Measurements from ENCODE around the gene CYBRD1. TPM values are rescaled to one million over a fixed set of nuclear protein-coding genes. Genes with fewer than 3 reads are reported as not detected.
A peak's percentile ranks its signal among the peaks of the same experiment; 100 is the strongest.

CYBRD1 gene
- total RNA-seq, 5 donors from 2014 or later (not counting 1 experiment from before 2014, with no cell fraction given): 0.23 to 1.8 (median 1.0) TPM

DNA sequence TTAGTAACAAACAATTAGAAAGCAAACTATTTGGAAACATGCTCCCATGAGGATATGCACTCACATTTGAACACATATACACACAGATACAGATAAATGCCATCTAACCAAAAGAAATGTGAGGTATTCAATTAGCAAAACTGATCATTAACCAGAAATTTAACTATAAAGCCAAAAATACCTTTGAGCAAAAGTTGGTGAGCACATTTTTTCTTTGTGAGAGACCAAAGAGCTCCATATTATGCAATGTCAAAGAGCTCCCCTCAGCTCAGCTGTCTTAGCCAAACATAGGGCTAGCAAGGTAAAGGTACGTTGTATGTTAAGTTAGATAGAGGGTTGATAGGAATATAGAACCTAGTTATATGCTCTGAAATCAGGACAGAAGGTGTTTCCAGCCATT, 43.8 kb downstream of the CYBRD1 start:
- Histone ChIP-seq H3K9me3 (no peaks in the 10 kb centered on the region), H3K27ac (ENCODE audit: low read length) (no peak overlapping the region), H3K4me1 (ENCODE audit: control insufficient read depth in 1 of 2, extremely low read depth in 1 of 2, insufficient read depth in 2 of 2, low read length in 2 of 2) (no peaks in the 10 kb centered on the region), H3K4me3 (ENCODE audit: control insufficient read depth in 1 of 2, extremely low read depth in 1 of 2, low read length in 1 of 2) (no peak overlapping the region), H3K27me3 (replicated peaks in 1 of 2; ENCODE audit: control insufficient read depth in 2 of 2, extremely low read depth in 1 of 2, insufficient read depth in 2 of 2, low read length in 1 of 2) (peaks cover 0 to 3% of the 10 kb centered on the region in 2 experiments), H3K36me3 (ENCODE audit: control insufficient read depth in 2 of 2, extremely low read depth in 1 of 2, insufficient read depth in 1 of 2, low read length in 1 of 2) (no peaks in the 10 kb centered on the region)
- no peaks in the 10 kb centered on the region for H3K4me1 Mint-ChIP-seq
- DNase-seq (no peak), ATAC-seq (replicated peaks in 1 of 4) (no peak)
- H3K4me3 Mint-ChIP-seq: no peak overlapping the region
- H3K27ac Mint-ChIP-seq: no peak overlapping the region
- POLR2A ChIA-PET: interaction anchor here in 1 of 2 donors (0.6 kb wide), 1 partner anchor 119 kb away, joined by 3 read pairs; no protein-coding TSS in a partner anchor
- H3K9me3 Mint-ChIP-seq: no peaks in the 10 kb centered on the region
- H3K27me3 Mint-ChIP-seq: no peaks in the 10 kb centered on the region
- CTCF ChIA-PET: interaction anchor here in 1 of 2 donors (0.5 kb wide), 1 partner anchor 18 kb away, joined by 3 read pairs; no protein-coding TSS in a partner anchor
- WGBS (ENCODE audit: insufficient coverage): no CpG with 5 or more reads among the region's 1 CpG
- H3K36me3 Mint-ChIP-seq: no peaks in the 10 kb centered on the region

DNA sequence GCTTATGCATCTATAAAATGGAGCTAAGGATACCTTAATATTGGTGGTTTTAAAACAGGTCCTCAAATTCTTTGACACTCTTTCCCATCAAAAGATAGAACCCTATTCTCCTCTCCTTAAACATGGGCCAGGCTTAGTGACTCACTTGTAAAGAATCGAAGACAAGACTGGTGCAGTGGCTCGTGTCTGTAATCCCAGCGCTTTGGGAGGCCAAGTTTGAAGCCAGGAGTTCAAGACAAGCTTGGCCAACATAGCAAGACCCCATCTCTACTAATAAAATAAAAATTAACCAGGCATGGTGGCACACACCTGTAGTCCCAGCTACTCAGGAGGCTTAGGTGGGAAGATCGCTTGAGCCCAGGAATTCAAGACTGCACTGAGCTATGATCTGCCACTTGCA, 44.5 kb downstream of the CYBRD1 start:
- ATAC-seq (replicated peaks in 1 of 4) (no peak), DNase-seq (no peak)
- Mint-ChIP-seq H3K9me3 (no peaks in the 10 kb centered on the region), H3K27me3 (peaks cover 0 to 5% of the 10 kb centered on the region in 2 donors), H3K36me3 (no peaks in the 10 kb centered on the region), H3K4me1 (no peaks in the 10 kb centered on the region), H3K4me3 (no peak overlapping the region), H3K27ac (no peak overlapping the region)
- Histone ChIP-seq H3K27ac (ENCODE audit: low read length) (no peak overlapping the region), H3K4me1 (ENCODE audit: control insufficient read depth in 1 of 2, extremely low read depth in 1 of 2, insufficient read depth in 2 of 2, low read length in 2 of 2) (no peaks in the 10 kb centered on the region), H3K36me3 (ENCODE audit: control insufficient read depth in 2 of 2, extremely low read depth in 1 of 2, insufficient read depth in 1 of 2, low read length in 1 of 2) (no peaks in the 10 kb centered on the region), H3K27me3 (replicated peaks in 1 of 2; ENCODE audit: control insufficient read depth in 2 of 2, extremely low read depth in 1 of 2, insufficient read depth in 2 of 2, low read length in 1 of 2) (peaks cover 0 to 3% of the 10 kb centered on the region in 2 experiments), H3K9me3 (no peaks in the 10 kb centered on the region), H3K4me3 (ENCODE audit: control insufficient read depth in 1 of 2, extremely low read depth in 1 of 2, low read length in 1 of 2) (no peak overlapping the region)
- CTCF ChIA-PET: no interaction called here
- POLR2A ChIA-PET: no interaction called here
- 92% methylated on average over 2 of the region's 4 CpGs for WGBS (ENCODE audit: insufficient coverage)

DNA sequence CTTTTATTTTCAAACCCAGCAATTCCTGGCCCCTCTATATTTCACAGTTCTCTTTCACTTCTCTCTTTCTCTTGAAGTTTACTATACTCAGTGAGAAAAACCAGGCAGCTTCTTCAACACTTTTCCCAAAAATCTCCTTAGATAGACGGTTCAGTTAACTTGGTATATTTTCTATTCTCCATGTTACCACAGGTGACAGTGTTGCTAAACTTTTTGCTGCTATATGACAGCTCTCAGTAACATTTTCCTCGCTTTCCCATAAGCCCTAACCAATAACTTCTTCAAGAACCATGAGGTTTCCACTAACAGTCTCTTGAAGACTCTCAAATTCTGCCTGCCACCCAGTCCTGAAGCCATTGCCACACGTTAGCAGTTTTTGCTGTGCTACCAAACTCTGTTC, 45.8 kb downstream of the CYBRD1 start:
- Histone ChIP-seq H3K4me1 (ENCODE audit: control insufficient read depth in 1 of 2, extremely low read depth in 1 of 2, insufficient read depth in 2 of 2, low read length in 2 of 2) (no peaks in the 10 kb centered on the region), H3K9me3 (no peaks in the 10 kb centered on the region), H3K27ac (ENCODE audit: low read length) (no peak overlapping the region), H3K4me3 (ENCODE audit: control insufficient read depth in 1 of 2, extremely low read depth in 1 of 2, low read length in 1 of 2) (no peak overlapping the region), H3K27me3 (replicated peaks in 1 of 2; ENCODE audit: control insufficient read depth in 2 of 2, extremely low read depth in 1 of 2, insufficient read depth in 2 of 2, low read length in 1 of 2) (peaks cover 0 to 3% of the 10 kb centered on the region in 2 experiments), H3K36me3 (ENCODE audit: control insufficient read depth in 2 of 2, extremely low read depth in 1 of 2, insufficient read depth in 1 of 2, low read length in 1 of 2) (no peaks in the 10 kb centered on the region)
- Mint-ChIP-seq H3K27me3 (peaks cover 0 to 8% of the 10 kb centered on the region in 2 donors), H3K36me3 (no peaks in the 10 kb centered on the region), H3K9me3 (no peaks in the 10 kb centered on the region), H3K4me3 (no peak overlapping the region), H3K4me1 (no peaks in the 10 kb centered on the region), H3K27ac (no peak overlapping the region)
- CTCF ChIA-PET: interaction anchor here in 1 of 2 donors (0.6 to 0.7 kb wide), 2 partner anchors 469 to 504 kb away, joined by 3 to 8 read pairs; no protein-coding TSS in a partner anchor
- DNase-seq: no peak
- ATAC-seq (replicated peaks in 1 of 4): no peak
- POLR2A ChIA-PET: interaction anchor here in 1 of 2 donors (0.6 kb wide), 1 partner anchor 136 kb away, joined by 4 read pairs; no protein-coding TSS in a partner anchor
- whole genome bisulfite sequencing (ENCODE audit: insufficient coverage): 49% methylated on average over 3 of the region's 3 CpGs

DNA sequence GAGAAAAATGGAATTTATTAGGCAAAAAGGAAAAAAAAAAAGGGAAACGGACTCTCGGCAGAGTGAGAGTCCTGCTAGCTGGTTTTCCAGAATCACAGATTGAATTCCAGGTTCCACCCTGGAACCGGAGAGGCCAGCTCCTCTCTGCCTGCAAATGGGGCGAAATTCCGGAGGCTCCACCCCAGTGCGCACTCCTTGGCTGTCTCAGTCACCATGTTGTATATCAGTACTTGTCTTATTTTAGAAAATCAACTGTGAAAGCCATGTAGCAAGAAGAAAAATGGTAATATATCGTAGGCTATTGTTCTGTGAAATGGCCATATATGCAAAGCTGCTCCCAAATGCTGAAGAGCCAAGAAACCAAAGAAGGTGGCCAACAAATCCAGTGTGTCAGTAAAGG, 49.4 kb downstream of the CYBRD1 start:
- H3K4me3 Mint-ChIP-seq: no peak overlapping the region
- peaks cover 0 to 3% of the 10 kb centered on the region in 2 experiments for H3K27me3 ChIP-seq (replicated peaks in 1 of 2; ENCODE audit: control insufficient read depth in 2 of 2, extremely low read depth in 1 of 2, insufficient read depth in 2 of 2, low read length in 1 of 2)
- H3K27me3 Mint-ChIP-seq: peaks cover 0 to 8% of the 10 kb centered on the region in 2 donors
- no peaks in the 10 kb centered on the region for H3K9me3 ChIP-seq
- H3K27ac ChIP-seq (ENCODE audit: low read length): no peak overlapping the region
- ChIA-PET CTCF (interaction anchor here (0.7 to 1.1 kb wide), 2 partner anchors 16 to 144 kb away, joined by 3 to 5 read pairs; no protein-coding TSS in a partner anchor), POLR2A (no interaction called here)
- no peak overlapping the region for H3K4me3 ChIP-seq (ENCODE audit: control insufficient read depth in 1 of 2, extremely low read depth in 1 of 2, low read length in 1 of 2)
- H3K36me3 ChIP-seq (ENCODE audit: control insufficient read depth in 2 of 2, extremely low read depth in 1 of 2, insufficient read depth in 1 of 2, low read length in 1 of 2): no peaks in the 10 kb centered on the region
- H3K4me1 Mint-ChIP-seq: peaks cover 0 to 6% (median 6%) of the 10 kb centered on the region in 3 donors
- H3K36me3 Mint-ChIP-seq: no peaks in the 10 kb centered on the region
- WGBS (ENCODE audit: insufficient coverage): 69% methylated on average over 3 of the region's 7 CpGs
- no peak overlapping the region for H3K27ac Mint-ChIP-seq
- peaks cover 0 to 5% of the 10 kb centered on the region in 2 experiments for H3K4me1 ChIP-seq (ENCODE audit: control insufficient read depth in 1 of 2, extremely low read depth in 1 of 2, insufficient read depth in 2 of 2, low read length in 2 of 2)
- no peaks in the 10 kb centered on the region for H3K9me3 Mint-ChIP-seq
- no peak for ATAC-seq (replicated peaks in 1 of 4)
- DNase-seq: no peak

DNA sequence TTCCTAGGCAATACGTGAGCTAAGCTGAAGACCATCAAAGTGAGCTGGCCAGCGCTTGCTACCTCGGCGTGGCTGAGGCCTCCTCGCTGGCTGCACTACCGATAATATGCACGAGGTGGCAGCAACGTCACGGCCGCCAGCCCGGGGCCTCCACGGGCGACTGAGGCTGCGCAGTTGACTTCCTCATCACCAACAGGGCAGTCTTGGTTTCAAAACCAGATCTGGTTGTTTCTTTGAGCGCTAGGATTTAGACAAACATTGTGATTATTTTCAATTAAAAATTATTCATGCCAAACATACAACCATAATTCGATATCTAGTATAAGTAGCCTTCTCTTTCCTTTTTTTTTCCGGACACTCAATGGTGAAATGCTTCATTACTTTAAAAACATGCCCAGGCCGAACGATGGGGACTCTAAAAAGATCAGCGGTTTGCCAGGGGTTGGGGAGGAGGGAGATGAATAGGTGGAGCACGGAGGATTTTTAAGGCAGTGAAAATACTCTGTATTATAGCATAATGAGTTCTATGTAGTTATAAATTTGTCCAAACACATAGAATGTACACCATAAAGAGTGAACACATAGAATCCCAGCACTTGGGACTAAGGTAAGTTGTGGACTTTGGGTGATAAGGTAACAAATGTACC, 52.0 kb downstream of the CYBRD1 start:
- Mint-ChIP-seq H3K4me3 (no peak overlapping the region), H3K4me1 (peaks cover 0 to 6% (median 6%) of the 10 kb centered on the region in 3 donors), H3K27me3 (peaks cover 0 to 8% of the 10 kb centered on the region in 2 donors), H3K9me3 (no peaks in the 10 kb centered on the region), H3K27ac (peak overlapping the region in 1 of 2 donors; percentile 72), H3K36me3 (no peaks in the 10 kb centered on the region)
- DNase-seq (peak; percentile 58 to 87 (median 75)), ATAC-seq (replicated peaks in 1 of 4) (peak; percentile 93 to 98 (median 96))
- ChIA-PET CTCF (interaction anchor here (0.5 to 1.5 kb wide), 9 partner anchors 25 to 1137 kb away, joined by 3 to 6 read pairs (median 3); no protein-coding TSS in a partner anchor), POLR2A (interaction anchor here in 1 of 2 donors (0.5 kb wide), 1 partner anchor 125 kb away, joined by 10 read pairs; no protein-coding TSS in a partner anchor)
- no peaks in the 10 kb centered on the region for H3K36me3 ChIP-seq (ENCODE audit: control insufficient read depth in 2 of 2, extremely low read depth in 1 of 2, insufficient read depth in 1 of 2, low read length in 1 of 2)
- H3K9me3 ChIP-seq: no peaks in the 10 kb centered on the region
- H3K27ac ChIP-seq (ENCODE audit: low read length): no peak overlapping the region
- 37% methylated on average over 8 of the region's 21 CpGs for WGBS (ENCODE audit: insufficient coverage)
- peaks cover 0 to 3% of the 10 kb centered on the region in 2 experiments for H3K27me3 ChIP-seq (replicated peaks in 1 of 2; ENCODE audit: control insufficient read depth in 2 of 2, extremely low read depth in 1 of 2, insufficient read depth in 2 of 2, low read length in 1 of 2)
- no peak overlapping the region for H3K4me3 ChIP-seq (ENCODE audit: control insufficient read depth in 1 of 2, extremely low read depth in 1 of 2, low read length in 1 of 2)
- peaks cover 0 to 5% of the 10 kb centered on the region in 2 experiments for H3K4me1 ChIP-seq (ENCODE audit: control insufficient read depth in 1 of 2, extremely low read depth in 1 of 2, insufficient read depth in 2 of 2, low read length in 2 of 2)

DNA sequence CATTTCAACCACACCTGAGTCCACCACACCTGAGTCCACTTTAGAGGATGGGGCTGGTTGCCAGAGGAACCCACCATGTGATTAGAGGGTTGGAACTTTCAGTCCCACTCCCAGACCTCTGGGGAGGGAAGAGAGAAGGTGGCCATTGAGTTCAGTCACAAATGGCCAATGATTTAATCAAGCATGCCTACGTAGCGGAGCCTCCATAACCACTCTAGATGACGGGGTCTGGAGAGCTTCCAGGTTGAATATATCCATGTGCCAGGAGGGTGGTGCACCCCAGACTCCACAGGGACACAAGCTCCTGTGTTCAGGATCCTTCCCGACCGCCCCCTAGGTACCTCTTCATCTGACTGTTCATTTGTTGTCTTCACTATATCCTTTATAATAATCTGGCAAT, 53.3 kb downstream of the CYBRD1 start:
- ChIA-PET CTCF (no interaction called here), POLR2A (no interaction called here)
- Histone ChIP-seq H3K27ac (ENCODE audit: low read length) (no peak overlapping the region), H3K4me3 (ENCODE audit: control insufficient read depth in 1 of 2, extremely low read depth in 1 of 2, low read length in 1 of 2) (no peak overlapping the region), H3K9me3 (no peaks in the 10 kb centered on the region), H3K4me1 (ENCODE audit: control insufficient read depth in 1 of 2, extremely low read depth in 1 of 2, insufficient read depth in 2 of 2, low read length in 2 of 2) (peaks cover 0 to 5% of the 10 kb centered on the region in 2 experiments), H3K36me3 (ENCODE audit: control insufficient read depth in 2 of 2, extremely low read depth in 1 of 2, insufficient read depth in 1 of 2, low read length in 1 of 2) (no peaks in the 10 kb centered on the region), H3K27me3 (replicated peaks in 1 of 2; ENCODE audit: control insufficient read depth in 2 of 2, extremely low read depth in 1 of 2, insufficient read depth in 2 of 2, low read length in 1 of 2) (no peaks in the 10 kb centered on the region)
- 86% methylated on average over 3 of the region's 5 CpGs for WGBS (ENCODE audit: insufficient coverage)
- H3K27me3 Mint-ChIP-seq: peaks cover 0 to 8% of the 10 kb centered on the region in 2 donors
- peaks cover 0 to 6% (median 6%) of the 10 kb centered on the region in 3 donors for H3K4me1 Mint-ChIP-seq
- H3K27ac Mint-ChIP-seq: no peak overlapping the region
- ATAC-seq (replicated peaks in 1 of 4) (no peak), DNase-seq (no peak)
- H3K36me3 Mint-ChIP-seq: no peaks in the 10 kb centered on the region
- H3K9me3 Mint-ChIP-seq: no peaks in the 10 kb centered on the region
- no peak overlapping the region for H3K4me3 Mint-ChIP-seq
